Sigmoid colon (tissue), 4 donors: Measurements from ENCODE around the gene MIX23.

Source experiments
- EP300 ChIP-seq, 4 donors: sonication (generic); formaldehyde crosslinking; IDR thresholded peaks; one replicate each; pipeline ENCODE4 v1.6.1; 2017; ENCODE audit warnings: antibody characterized with exemption in 4 of 4
- POLR2A ChIP-seq, 2 donors: fragments of 450-650 bp; IDR thresholded peaks; one replicate each; pipeline ENCODE4 v1.6.1; 2016; ENCODE audit warnings: antibody characterized with exemption in 2 of 2, mild to moderate bottlenecking in 2 of 2, moderate library complexity in 2 of 2
- TF ChIP-seq, protein P1 (sequence below), 4 experiments: fragments of 450-650 bp in 3 of 4; fragments of 200-600 bp in 1 of 4; IDR thresholded peaks; one replicate each; pipeline ENCODE4 v1.5.1; 2016 to 2019; ENCODE audit warnings: antibody characterized with exemption in 4 of 4, mild to moderate bottlenecking in 3 of 4, moderate library complexity in 2 of 4

GRCh38 chr3:122350814-122351418 is 32.1 kb downstream of the MIX23 start:
- TF ChIP-seq, protein P1, sequence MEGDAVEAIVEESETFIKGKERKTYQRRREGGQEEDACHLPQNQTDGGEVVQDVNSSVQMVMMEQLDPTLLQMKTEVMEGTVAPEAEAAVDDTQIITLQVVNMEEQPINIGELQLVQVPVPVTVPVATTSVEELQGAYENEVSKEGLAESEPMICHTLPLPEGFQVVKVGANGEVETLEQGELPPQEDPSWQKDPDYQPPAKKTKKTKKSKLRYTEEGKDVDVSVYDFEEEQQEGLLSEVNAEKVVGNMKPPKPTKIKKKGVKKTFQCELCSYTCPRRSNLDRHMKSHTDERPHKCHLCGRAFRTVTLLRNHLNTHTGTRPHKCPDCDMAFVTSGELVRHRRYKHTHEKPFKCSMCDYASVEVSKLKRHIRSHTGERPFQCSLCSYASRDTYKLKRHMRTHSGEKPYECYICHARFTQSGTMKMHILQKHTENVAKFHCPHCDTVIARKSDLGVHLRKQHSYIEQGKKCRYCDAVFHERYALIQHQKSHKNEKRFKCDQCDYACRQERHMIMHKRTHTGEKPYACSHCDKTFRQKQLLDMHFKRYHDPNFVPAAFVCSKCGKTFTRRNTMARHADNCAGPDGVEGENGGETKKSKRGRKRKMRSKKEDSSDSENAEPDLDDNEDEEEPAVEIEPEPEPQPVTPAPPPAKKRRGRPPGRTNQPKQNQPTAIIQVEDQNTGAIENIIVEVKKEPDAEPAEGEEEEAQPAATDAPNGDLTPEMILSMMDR (IDR thresholded peaks at IDR 0.05), result no peak
- TF ChIP-seq EP300 (IDR thresholded peaks at IDR 0.05), result no peak
- no peak for TF ChIP-seq POLR2A (IDR thresholded peaks at IDR 0.05)
